Esophagus mucosa (tissue), 1 donor: ENCODE results near the gene NUP42. TPM values are rescaled to one million over a fixed set of nuclear protein-coding genes. Genes with fewer than 3 reads are reported as not detected.
"Not testable (repeated sequence)": the region's sequence is repeated elsewhere in the genome, so short reads cannot be mapped to it uniquely, and the experiment has no call there.

Source experiments
- ATAC-seq: fragments of 200-7000 bp; cut with Tn5 transposase; one replicate; pipeline ENCODE4 v1.9.1; 2020
- total RNA-seq: library from RNA; stranded (reverse); gene quantifications from one replicate; pipeline ENCODE4 v1.2.4, GENCODE V29; 2023
- donor health status: DM: yes; HTN: yes; CAD: no.

The NUP42 gene, protein sequence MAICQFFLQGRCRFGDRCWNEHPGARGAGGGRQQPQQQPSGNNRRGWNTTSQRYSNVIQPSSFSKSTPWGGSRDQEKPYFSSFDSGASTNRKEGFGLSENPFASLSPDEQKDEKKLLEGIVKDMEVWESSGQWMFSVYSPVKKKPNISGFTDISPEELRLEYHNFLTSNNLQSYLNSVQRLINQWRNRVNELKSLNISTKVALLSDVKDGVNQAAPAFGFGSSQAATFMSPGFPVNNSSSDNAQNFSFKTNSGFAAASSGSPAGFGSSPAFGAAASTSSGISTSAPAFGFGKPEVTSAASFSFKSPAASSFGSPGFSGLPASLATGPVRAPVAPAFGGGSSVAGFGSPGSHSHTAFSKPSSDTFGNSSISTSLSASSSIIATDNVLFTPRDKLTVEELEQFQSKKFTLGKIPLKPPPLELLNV
- total RNA-seq, result 18.2 TPM

DNA sequence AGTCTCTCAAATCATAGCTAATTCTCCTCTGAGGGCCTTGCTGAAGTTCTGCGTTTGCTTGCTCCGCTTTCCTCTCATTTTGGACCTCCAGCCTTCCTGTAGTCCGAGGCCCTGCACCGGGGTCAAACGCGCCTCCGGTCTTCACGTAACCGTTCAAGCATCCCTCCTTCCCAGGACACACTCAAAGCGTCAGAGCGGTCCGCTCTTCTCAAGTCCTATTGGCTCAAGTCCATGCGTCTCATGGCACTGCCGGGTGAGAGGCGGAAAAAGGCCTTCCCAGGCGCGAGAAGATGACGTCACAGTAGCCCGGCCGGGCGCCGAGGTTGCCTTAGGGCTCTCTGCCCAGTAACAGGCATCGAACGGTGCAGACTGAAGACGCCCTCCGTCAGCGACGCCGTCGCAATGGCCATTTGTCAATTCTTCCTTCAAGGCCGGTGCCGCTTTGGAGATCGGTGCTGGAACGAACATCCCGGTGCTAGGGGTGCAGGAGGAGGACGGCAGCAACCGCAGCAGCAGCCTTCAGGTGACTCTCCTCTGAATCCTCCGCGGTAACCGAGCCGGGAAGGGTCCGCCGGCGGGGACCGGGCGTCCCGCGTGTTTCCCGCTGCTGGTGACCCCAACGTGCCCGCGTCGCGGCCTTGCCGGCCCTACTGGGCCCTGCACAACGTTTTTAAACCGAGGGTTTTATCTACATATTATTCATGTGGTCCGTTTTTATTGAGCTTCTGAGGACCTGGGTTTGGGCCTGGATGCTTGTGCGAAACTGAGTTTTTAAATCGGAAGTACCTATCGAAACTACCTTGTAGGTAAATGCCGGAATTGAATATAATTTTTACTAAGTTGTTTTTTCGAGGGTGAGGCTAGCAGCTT lies at the start of gene NUP42:
Gene NUP42 (plus strand): TSS at position 365 of the 870 bp plus-strand sequence. CDS start 38 bp downstream, at position 403.
- ATAC-seq, result peak; percentile 99

DNA sequence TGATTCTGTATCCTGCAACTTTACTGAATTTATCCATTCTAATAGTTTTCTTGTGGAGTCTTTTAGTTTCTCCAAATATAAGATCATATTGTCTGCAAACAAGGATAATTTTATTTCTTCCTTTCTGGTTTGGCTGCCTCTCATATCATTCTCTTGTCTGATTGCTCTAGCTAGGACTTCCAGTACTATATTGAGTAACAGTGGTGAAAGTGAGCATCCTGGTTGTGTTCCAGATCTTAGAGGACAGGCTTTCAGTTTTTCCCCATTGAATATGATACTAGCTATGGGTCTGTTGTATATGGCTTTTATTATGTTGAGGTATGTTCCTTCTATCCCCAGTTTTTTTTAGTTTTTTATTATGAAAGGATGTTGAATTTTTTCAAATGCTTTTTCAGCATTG lies 48.1 kb upstream of the NUP42 start:
- ATAC-seq, result no peak

DNA sequence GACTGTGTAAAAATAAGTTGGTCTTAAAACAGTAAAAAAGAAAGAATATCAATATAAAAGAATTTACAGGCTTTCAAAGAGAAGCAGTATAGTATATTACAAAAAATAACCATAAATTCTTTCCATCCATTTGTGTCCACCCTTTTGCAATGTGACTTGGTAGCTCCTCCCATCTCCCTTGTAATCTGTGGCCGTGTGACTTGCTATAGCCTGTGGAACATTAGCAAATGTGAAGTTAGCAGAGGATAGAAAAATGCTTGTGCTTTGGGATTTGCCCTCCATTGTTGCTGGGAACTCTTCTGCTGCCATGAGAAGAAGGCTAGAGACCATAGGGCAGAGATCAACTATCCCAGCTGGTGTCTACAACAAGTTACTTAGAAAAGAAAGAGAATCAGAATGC lies 46.1 kb upstream of the NUP42 start:
- ATAC-seq, result no peak

DNA sequence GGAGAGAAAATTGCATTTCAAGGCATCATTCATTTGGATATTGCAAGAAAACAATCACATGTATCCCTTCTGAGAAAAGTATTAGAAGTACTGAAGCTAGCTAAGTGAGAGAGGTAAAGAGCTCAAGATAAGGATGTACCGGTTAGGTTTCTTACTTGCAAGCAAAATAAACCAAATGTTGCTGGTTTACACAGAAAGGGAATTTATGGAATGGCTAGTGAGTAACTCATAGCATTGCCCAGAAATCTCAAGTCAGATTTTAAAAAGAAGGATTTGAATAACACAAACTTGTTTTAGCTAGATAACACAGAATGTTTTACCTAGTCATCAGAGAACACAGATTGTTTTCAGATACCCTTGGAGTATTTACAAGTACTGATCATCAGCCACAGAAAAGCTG lies 45.6 kb upstream of the NUP42 start:
- ATAC-seq, result no peak

DNA sequence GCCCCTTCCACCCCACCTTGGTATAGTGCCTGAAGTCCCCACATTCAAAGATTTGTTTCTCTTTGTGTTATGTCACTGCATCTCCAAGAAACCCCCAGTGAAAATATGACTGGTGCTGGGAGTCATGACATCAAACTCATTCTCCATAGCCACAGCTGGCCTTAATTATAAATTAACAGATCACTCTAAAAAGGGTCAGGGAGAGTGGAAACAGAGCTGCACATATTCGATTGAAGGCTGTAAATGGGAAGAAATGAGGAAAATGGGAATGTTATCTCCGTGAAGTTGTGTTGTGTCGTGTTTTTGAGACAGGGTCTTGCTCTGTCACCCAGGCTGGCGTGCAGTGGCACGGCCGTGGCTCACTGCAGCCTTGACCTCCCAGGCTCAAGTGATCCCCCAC lies 24.2 kb upstream of the NUP42 start:
- no peak for ATAC-seq

DNA sequence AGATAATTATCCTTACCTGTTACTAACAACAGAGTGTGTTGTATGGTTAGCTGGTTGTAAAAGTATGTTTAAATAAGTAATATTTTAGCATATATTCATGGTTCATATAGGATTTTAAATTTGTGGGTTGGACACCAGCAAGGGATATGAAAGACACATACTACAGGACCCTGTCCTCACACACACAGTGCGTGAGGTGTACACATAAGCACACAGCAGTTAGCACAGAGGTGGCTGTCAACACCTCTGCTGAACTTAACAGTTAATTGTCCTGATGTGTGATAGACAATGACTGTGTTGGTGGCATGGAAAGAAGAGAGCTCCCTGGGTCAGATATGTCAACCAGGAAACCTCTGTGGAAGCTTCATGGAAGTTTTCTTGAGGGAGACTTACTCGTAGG lies 23.3 kb upstream of the NUP42 start:
- ATAC-seq, result no peak

DNA sequence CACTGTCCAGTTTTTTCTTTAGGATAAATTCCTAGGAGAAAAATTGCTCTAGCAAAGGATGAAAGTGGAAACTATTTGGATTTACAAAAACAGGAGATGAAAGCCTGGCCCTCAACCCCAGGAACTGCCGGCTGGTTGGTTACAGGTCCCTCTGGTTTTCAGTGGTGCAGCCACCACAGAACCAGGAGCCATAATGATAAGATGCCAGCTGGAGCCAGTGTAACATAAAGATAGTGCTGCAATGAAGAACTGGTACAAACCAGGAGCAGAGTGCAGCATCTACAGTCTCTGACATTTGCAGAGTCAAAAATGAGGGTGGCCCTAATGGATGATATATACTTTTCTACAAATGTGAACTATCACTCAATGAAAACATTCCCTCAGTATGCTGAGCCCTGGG lies 20.4 kb upstream of the NUP42 start:
- no peak for ATAC-seq

DNA sequence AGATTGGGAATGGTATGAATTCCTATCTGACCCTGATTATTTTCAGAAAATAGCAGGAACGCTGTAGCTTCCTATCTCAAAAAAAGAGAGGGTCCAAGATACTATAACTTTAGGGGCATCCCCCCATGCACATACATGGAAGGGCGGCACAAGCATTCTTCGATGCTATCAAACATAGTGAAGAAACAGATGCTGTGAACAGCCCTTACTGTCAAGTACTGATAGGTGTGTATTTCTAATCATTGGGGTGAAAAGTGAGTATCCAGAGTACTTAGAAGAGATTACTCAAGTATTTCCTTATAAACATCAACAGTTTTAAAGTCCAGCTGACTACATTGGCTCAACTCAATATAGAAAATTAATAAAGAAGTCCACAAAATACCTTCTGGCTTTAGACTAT lies 17.0 kb upstream of the NUP42 start:
- ATAC-seq, result no peak

DNA sequence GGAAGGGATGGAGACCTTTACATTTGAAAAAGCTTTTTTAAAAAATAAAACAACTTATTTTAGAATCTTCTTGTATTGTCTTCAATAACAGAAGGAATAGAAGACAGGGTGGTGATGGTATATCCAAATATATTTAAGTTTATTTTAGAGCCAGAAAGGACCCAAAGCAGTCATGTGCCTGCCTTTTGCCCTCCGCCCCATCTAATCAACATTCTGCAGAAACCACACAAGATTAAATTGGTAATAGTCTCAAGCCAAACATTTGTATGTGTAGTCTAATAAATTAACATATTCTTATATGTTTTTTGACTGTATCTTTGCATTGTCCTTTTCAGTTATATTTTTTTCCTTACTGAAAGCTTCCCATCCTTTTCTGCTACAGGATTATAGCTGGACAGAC lies 16.5 kb upstream of the NUP42 start:
- ATAC-seq, result no peak

DNA sequence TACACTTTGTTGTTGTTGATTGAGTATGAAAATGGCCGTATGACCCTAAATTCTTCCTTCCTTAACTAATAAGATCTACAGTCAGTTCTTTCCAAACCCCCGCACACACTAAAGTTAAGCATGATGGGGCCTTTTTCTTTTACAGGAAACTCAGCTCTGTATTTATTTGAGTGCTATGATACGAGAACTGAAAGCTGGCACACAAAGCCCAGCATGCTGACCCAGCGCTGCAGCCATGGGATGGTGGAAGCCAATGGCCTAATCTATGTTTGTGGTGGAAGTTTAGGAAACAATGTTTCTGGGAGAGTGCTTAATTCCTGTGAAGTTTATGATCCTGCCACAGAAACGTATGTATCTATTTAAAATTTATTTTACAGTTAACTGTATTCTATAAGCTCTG lies 14.2 kb upstream of the NUP42 start:
- ATAC-seq, result no peak

DNA sequence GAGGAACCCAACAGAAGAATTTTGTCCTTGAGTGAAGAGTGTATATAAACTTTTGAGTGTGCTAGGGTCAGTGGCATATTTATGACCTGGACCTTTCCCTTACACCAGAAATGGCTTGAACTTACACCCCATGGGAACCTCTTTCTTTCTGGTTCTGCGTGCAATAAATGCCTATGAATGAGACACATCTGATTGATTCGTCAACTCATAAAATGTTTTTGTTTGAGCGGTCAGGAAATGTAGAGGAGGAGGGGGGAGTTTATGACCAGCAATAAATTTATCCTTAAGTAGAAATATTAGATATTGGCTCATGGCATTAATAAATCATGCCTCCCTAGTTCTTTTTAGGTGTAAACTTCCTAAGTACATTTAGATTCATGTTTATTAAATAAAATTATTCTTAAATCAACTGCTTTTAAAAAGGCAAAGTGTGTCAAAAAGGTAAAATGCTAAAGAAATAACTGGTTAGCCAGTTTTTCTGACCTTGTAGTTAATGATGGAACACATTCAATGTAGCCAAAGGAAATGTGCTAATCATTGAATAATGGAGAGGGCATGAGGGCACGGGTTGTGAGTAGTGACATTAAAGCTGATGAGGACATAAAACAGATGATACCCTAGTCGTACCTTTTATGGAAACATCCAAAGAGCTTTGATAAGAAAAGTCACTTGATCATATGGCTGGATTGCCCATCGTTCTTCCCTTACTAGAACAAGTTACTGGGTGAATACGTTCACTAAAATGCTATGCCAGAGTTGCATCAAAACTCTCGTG lies 13.6 kb upstream of the NUP42 start:
- ATAC-seq, result no peak

DNA sequence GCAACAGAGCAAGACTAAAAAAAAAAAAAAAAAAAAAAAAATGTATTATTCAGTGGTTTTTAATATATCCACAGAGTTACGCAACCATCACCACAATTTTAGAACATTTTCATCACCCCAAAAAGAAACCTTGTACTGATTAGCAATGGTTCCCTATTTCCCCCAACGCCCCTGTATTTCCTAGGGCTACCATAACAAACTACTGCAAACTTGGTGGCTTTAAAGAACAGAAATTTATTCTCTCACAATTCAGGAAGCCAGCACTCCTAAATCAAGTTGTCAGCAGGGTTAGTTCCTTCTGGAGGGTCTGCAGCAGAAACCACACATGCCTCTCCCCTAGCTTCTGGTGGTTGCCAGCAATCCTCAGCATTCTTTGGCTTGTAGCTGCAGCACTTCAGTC lies 5.9 kb upstream of the NUP42 start:
- ATAC-seq, result no peak

DNA sequence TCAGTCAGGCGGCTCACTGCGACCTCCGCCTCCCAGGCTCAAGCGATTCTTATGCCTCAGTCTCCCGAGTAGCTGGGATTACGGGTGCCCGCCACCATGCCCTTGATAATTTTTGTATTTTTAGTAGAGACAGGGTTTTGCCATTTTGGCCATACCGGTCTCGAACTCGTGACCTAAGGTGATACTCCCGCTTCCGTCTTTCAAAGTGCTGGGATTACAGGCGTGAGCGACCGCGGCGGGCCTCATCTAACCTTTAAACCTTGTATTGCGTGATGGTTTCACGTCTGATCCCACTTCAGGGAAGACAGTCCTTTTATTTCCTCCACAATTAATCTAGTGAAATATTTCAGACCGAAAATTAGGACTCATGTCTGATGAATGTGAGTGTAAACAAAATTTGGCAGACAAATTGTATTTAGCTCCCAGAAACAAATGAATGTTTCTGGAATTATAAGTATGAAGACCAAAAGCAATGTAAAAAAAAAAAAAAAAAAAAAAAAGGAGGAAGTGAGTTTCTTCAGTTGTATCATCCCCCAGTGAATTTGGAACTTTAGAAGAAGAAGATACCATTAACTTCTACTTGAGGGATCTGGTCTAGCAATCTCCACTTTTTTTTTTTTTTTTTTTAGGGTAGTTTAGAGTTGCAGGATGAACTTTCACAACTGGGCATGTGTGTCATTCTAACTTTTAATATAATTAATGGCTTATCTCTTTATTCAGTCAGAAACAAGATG lies 1.6 kb downstream of the NUP42 start:
- no peak for ATAC-seq

DNA sequence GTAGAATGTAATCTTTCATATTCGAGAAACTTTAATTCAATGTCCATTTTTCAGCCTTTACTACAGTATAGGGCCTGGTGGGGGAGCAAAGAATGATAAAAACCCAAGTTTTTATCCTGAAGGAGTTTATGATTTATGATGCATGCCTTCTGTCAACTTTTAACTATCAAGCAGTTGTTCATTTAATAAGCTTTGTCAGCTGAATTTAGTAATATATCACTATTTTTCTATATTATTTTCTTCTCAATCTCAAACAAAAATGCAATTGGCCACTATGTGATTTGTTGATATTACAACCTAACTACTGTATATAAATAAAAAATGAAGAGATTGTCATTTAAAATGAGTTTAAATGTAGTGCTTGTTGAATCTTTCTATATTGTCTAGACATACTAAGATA lies 2.4 kb downstream of the NUP42 start:
- no peak for ATAC-seq

DNA sequence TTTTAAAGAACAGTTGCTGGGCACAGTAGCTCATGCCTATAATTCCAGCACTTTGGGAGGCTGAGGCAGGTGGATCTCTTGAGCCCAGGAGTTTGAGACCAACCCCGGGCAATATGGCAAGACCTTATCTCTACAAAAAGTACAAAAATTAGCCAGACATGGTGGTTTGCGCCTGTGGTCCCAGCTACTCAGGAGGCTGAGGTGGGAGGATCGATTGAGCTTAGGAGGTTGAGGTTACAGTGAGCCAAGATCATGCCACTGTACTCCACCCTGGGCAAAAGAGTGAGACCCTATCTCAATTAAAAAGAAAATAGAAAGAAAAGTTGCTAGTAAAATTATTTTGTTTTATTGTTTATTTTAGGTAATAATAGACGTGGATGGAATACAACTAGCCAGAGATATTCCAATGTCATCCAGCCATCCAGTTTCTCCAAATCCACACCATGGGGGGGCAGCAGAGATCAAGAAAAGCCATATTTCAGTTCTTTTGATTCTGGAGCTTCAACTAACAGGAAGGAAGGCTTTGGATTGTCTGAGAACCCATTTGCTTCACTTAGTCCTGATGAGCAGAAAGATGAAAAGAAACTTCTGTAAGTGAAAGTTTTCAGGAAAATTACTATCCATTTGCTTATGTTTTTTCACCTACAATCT lies 3.0 kb downstream of the NUP42 start:
- ATAC-seq, result no peak

DNA sequence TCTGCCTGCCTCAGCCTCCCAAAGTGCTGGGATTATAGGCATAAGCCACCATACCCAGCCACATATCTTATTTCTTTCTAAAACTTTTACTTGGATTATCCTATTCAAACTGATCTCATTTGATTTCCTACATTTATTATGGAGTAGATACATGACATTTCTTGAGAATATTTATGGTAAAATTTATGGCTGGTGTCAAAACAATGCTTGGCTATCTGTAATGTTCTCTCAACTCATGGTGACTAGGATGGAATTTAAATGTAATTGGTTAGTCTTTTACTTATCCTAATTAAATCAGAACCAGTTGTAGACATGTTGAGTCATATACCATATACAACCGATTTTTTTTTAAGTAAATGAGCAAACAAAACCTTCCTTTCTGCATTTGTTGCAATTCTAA lies 4.1 kb downstream of the NUP42 start:
- ATAC-seq, result no peak

DNA sequence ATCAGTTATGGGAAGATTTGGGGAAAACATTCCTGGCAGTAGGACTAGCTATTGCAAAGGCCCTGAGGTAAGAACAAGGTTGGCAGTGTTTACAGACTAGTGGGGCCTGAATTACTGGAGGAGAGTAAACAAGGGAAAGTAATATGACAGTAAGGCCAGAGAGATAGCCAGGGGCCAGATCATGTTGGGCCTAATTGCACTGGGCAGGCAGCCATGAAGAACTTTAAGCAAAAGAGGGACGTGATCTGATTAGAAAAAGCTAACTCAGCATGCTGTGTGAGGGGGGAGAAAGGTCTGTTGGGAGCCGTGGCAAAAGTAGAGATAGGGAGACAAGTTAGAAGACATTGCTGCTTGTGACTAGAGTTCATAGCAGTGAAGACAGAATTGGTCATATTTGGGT lies 9.2 kb downstream of the NUP42 start:
- no peak for ATAC-seq

DNA sequence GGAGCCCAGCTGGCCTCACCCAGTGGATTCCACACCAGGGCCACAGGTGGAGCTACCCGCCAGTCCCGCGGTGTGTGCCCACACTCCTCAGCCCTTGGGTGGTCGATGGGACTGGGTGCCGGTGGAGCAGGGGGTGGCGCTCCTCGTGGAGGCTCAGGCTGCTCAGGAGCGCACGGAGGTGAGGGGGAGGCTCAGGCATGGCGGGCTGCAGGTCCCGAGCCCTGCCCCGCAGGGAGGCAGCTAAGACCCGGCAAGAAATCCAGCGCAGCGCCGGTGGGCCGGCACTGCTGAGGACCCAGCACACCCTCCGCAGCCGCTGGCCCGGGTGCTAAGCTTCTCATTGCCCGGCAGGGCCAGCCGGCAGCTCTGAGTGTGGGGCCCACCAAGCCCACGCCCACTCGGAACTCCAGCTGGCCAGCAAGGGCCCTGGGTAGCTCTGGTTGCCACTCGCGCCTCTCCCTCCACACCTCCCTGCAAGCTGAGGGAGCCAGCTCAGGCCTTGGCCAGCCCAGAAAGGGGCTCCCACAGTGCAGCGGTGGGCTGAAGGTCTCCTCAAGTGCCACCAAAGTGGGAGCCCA lies 11.9 kb downstream of the NUP42 start:
- ATAC-seq, result not testable (repeated sequence)

DNA sequence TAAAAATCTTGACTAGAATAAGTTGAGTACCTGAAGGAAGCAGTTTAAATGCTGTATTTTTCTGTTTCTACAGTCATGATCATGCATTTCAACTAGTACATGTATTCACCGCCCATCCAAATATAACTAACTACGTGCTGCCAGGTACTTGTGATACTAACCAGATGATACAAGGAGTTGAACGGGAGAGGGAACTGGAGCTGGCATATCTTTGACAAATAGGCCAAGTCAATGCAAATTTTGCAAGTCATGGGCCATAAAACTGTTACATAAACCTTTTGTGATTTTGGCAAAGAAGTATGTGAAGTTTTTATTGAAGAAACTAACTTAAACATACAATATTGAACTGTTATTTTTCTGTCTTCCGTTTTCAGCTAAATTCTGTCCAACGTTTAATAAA lies 14.5 kb downstream of the NUP42 start:
- no peak for ATAC-seq

DNA sequence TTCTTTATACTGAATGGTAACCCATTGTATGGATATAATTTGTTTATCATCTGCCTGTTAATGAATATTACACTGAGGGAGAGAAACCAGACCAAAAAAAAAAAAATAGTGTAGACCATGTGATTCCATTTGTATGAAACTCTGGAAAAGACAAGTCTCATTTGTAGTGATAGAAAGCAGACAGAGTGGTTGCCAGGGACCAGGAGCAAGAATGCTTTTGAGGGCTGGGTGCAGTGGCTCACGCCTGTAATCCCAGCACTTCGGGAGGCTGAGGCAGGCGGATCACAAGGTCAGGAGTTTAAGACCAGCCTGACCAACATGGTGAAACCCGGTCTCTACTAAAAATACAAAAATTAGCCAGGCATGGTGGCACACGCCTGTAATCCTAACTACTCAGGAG lies 15.9 kb downstream of the NUP42 start:
- not testable (repeated sequence) for ATAC-seq

DNA sequence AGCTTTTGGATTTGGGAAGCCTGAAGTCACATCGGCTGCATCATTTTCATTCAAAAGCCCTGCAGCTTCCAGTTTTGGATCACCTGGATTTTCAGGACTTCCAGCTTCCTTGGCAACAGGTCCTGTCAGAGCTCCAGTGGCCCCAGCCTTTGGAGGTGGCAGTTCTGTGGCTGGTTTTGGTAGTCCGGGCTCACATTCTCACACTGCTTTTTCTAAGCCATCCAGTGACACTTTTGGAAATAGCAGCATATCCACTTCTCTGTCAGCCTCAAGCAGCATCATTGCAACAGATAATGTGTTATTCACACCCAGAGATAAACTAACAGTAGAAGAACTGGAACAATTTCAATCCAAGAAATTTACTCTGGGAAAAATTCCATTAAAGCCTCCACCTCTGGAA lies 18.5 kb downstream of the NUP42 start:
- ATAC-seq, result no peak

DNA sequence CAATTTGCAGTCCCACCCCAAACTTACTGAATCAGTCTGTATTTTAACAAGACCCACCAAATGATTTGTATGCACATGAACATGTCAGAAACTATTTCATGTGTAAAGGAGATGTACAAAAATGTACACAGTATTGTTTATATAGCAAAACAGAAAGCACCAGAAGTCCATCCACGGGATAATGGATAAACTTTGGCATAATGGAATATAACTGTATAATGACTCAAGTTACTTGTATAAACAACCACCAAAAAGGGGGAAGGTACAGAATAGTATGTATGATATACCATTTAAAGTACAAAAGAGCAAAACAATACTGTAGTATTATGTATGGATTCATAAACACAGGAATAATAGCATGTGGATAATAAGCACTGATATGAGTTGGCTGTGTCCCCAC lies 22.4 kb downstream of the NUP42 start:
- no peak for ATAC-seq
